Kidney epithelial cell (primary cell): Measurements from ENCODE around the gene WDR91. TPM values are rescaled to one million over a fixed set of nuclear protein-coding genes. Genes with fewer than 3 reads are reported as not detected.

Experiments used
- DNase-seq: peaks from one replicate; pipeline ENCODE4 v3.0.0-alpha.2; 2010; ENCODE audit warnings: low read depth
- H3K27me3 ChIP-seq: 2 replicates; pipeline ENCODE4 v1.6.0; 2011; ENCODE audit warnings: low read length; ENCODE audit not compliant: control insufficient read depth, insufficient read depth
- H3K36me3 ChIP-seq: 2 replicates; pipeline ENCODE4 v1.5.1; 2011; ENCODE audit warnings: low read length; ENCODE audit not compliant: control insufficient read depth, insufficient read depth
- H3K4me3 ChIP-seq: 2 replicates; pipeline ENCODE4 v1.5.1; 2011; ENCODE audit warnings: low read depth, mild to moderate bottlenecking, control low read depth, low read length
- CTCF ChIP-seq: IDR thresholded peaks from 2 replicates; pipeline ENCODE4 v1.5.1; 2011; ENCODE audit warnings: mild to moderate bottlenecking, moderate library complexity, low read length, control low read depth, inconsistent platforms; ENCODE audit not compliant: insufficient read depth, poor library complexity, severe bottlenecking
- total RNA-seq: library from RNA; depleted of rRNA; stranded (reverse); fragments of >200 nt; gene quantifications from 2 replicates; pipeline ENCODE4 v1.2.3, GENCODE V29; 2015

The WDR91 gene
- total RNA-seq, 1 donor from 2014 or later, result 8.5 TPM

- TF ChIP-seq CTCF, result no peak
- no peak overlapping the region for H3K4me3 ChIP-seq
- no peaks in the 10 kb centered on the region for H3K27me3 ChIP-seq
- H3K36me3 ChIP-seq, result peaks cover 9% of the 10 kb centered on the region
- no peak for DNase-seq
These were observed 22.1 kb downstream of the WDR91 start for GRCh38 chr7:135189221-135189662.

GRCh38 chr7:135188298-135188984, 22.9 kb downstream of the WDR91 start:
- TF ChIP-seq CTCF, result no peak
- Histone ChIP-seq H3K27me3 (no peaks in the 10 kb centered on the region), H3K36me3 (peaks cover 9% of the 10 kb centered on the region), H3K4me3 (no peak overlapping the region)
- no peak for DNase-seq

GRCh38 chr7:135186841-135187253, 24.5 kb downstream of the WDR91 start:
- DNase-seq, result no peak
- Histone ChIP-seq H3K27me3 (no peaks in the 10 kb centered on the region), H3K36me3 (peaks cover 7% of the 10 kb centered on the region), H3K4me3 (no peak overlapping the region)
- no peak for TF ChIP-seq CTCF

- DNase-seq, result no peak
- no peak overlapping the region for H3K4me3 ChIP-seq
- no peak for TF ChIP-seq CTCF
- H3K36me3 ChIP-seq, result peaks cover 7% of the 10 kb centered on the region
- no peaks in the 10 kb centered on the region for H3K27me3 ChIP-seq
These were observed 25.1 kb downstream of the WDR91 start for GRCh38 chr7:135186261-135186540.

GRCh38 chr7:135185471-135186260, 25.7 kb downstream of the WDR91 start:
- H3K4me3 ChIP-seq, result no peak overlapping the region
- H3K27me3 ChIP-seq, result no peaks in the 10 kb centered on the region
- H3K36me3 ChIP-seq, result peaks cover 8% of the 10 kb centered on the region
- no peak for TF ChIP-seq CTCF
- DNase-seq, result no peak
